SU-DHL-6 (cell line): ENCODE data around the gene MCF2L2.

Source experiments
- CTCF ChIP-seq: fragments of 200-600 bp; sonication (generic); IDR thresholded peaks from one replicate; pipeline ENCODE4 v1.5.1; 2017; ENCODE audit warnings: antibody characterized with exemption, mild to moderate bottlenecking, low read length, moderate library complexity; ENCODE audit not compliant: insufficient read depth, poor library complexity, severe bottlenecking
- EZH2phosphoT487 ChIP-seq: fragments of 200-600 bp; sonication (generic), shearing (Covaris generic); conservative IDR thresholded peaks from 2 replicates; pipeline ENCODE4 v1.6.1; 2018; ENCODE audit warnings: mild to moderate bottlenecking, antibody characterized with exemption, low read length, moderate library complexity, mixed read lengths

GRCh38 chr3:183324083-183324482 lies 104.3 kb downstream of the MCF2L2 start:
- no peak for TF ChIP-seq CTCF
- TF ChIP-seq EZH2phosphoT487: no peak
